Neural cell (in vitro differentiated cells): ENCODE results near the gene PARP15.

ENCODE experiments used
- EP300 ChIP-seq: fragments of 450-650 bp; conservative IDR thresholded peaks from 2 replicates; pipeline ENCODE4 v1.6.1; 2014; ENCODE audit warnings: antibody characterized with exemption, mild to moderate bottlenecking, moderate library complexity; ENCODE audit not compliant: poor library complexity, severe bottlenecking
- EZH2 ChIP-seq: fragments of 200-600, 300-800 bp; shearing (Covaris generic), sonication (generic); IDR thresholded peaks from 2 replicates; pipeline ENCODE4 v1.6.1; 2014; ENCODE audit warnings: antibody characterized with exemption, low read length, borderline replicate concordance, mild to moderate bottlenecking; ENCODE audit not compliant: insufficient read depth, poor library complexity, severe bottlenecking
- MXI1 ChIP-seq: fragments of 450-650 bp; conservative IDR thresholded peaks from 2 replicates; pipeline ENCODE4 v1.6.1; 2014; ENCODE audit warnings: antibody characterized with exemption, mild to moderate bottlenecking; ENCODE audit not compliant: poor library complexity, severe bottlenecking
- POLR2AphosphoS5 ChIP-seq: IDR thresholded peaks from 2 replicates; pipeline ENCODE4 v1.6.1; 2012
- RAD21 ChIP-seq: fragments of 450-650 bp; conservative IDR thresholded peaks from 2 replicates; pipeline ENCODE4 v1.6.1; 2014; ENCODE audit warnings: antibody characterized with exemption, mild to moderate bottlenecking, moderate library complexity
- TAF1 ChIP-seq: IDR thresholded peaks from 2 replicates; pipeline ENCODE4 v1.6.1; 2012; ENCODE audit warnings: low read depth
- TF ChIP-seq, protein P1 (sequence below): fragments of 450-650 bp; IDR thresholded peaks from 2 replicates; pipeline ENCODE4 v1.5.1; 2014; ENCODE audit warnings: antibody characterized with exemption, mild to moderate bottlenecking, moderate library complexity; ENCODE audit not compliant: poor library complexity, severe bottlenecking
- TF ChIP-seq, protein P2 (sequence below): IDR thresholded peaks from 2 replicates; pipeline ENCODE4 v1.6.1; 2012; ENCODE audit warnings: borderline replicate concordance

DNA sequence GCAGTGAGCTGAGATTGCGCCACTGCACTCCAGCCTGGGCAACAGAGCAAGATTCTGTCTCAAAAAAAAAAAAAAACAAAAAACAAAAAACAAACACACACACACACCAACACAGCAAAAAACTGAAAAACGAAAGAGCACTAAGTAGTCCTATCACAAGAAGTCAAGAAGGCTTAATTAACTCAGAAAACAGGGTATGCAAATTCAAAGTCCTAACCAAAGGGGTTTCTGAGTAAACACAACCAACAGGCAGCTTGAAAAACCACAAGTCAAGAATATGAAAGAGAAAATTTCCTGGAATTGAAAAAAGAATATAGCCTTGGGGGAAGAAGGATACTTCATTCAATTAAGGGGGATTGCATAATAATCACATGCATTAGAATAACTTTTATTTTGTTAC is 65.5 kb downstream of the PARP15 start:
- TF ChIP-seq, protein P1, sequence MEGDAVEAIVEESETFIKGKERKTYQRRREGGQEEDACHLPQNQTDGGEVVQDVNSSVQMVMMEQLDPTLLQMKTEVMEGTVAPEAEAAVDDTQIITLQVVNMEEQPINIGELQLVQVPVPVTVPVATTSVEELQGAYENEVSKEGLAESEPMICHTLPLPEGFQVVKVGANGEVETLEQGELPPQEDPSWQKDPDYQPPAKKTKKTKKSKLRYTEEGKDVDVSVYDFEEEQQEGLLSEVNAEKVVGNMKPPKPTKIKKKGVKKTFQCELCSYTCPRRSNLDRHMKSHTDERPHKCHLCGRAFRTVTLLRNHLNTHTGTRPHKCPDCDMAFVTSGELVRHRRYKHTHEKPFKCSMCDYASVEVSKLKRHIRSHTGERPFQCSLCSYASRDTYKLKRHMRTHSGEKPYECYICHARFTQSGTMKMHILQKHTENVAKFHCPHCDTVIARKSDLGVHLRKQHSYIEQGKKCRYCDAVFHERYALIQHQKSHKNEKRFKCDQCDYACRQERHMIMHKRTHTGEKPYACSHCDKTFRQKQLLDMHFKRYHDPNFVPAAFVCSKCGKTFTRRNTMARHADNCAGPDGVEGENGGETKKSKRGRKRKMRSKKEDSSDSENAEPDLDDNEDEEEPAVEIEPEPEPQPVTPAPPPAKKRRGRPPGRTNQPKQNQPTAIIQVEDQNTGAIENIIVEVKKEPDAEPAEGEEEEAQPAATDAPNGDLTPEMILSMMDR = no peak
- TF ChIP-seq POLR2AphosphoS5 (no peak), RAD21 (no peak), EP300 (no peak), TAF1 (no peak), EZH2 (no peak), MXI1 (no peak)
- TF ChIP-seq, protein P2, sequence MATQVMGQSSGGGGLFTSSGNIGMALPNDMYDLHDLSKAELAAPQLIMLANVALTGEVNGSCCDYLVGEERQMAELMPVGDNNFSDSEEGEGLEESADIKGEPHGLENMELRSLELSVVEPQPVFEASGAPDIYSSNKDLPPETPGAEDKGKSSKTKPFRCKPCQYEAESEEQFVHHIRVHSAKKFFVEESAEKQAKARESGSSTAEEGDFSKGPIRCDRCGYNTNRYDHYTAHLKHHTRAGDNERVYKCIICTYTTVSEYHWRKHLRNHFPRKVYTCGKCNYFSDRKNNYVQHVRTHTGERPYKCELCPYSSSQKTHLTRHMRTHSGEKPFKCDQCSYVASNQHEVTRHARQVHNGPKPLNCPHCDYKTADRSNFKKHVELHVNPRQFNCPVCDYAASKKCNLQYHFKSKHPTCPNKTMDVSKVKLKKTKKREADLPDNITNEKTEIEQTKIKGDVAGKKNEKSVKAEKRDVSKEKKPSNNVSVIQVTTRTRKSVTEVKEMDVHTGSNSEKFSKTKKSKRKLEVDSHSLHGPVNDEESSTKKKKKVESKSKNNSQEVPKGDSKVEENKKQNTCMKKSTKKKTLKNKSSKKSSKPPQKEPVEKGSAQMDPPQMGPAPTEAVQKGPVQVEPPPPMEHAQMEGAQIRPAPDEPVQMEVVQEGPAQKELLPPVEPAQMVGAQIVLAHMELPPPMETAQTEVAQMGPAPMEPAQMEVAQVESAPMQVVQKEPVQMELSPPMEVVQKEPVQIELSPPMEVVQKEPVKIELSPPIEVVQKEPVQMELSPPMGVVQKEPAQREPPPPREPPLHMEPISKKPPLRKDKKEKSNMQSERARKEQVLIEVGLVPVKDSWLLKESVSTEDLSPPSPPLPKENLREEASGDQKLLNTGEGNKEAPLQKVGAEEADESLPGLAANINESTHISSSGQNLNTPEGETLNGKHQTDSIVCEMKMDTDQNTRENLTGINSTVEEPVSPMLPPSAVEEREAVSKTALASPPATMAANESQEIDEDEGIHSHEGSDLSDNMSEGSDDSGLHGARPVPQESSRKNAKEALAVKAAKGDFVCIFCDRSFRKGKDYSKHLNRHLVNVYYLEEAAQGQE = no peak
